GM19023 (cell line): ENCODE data around the gene TCF4.
A peak's percentile ranks its signal among the peaks of the same experiment; 100 is the strongest.

Source experiments
- ATAC-seq: cut with Tn5 transposase; IDR thresholded peaks from one replicate; pipeline ENCODE4 v1.9.1; 2021; ENCODE audit warnings: mild to moderate bottlenecking, moderate library complexity; ENCODE audit not compliant: unreplicated experiment

The TCF4 gene

DNA sequence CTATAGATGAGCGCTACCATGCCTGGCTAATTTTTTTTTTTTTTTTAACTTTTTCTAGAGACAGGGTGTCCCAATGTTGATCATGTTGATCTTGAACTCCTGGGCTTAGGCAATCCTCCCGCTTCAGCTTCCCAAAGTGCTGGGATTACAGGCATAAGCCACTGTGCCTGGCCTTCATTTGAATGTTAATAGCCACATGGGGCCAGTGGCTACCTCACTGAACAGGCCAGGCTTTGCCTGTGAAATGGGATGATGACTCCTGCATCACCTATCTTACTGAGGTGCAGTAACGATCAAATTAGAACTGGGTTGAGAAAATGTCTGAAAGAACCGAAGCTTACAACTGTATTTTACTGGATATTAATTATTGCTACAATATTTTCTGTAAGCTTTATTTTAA, 278.7 kb downstream of the TCF4 start:
- no peak for ATAC-seq

GRCh38 chr18:55307505-55307904, 280.5 kb downstream of the TCF4 start:
- peak; percentile 57 for ATAC-seq

GRCh38 chr18:55306359-55307024, 281.5 kb downstream of the TCF4 start:
- no peak for ATAC-seq

GRCh38 chr18:55302167-55302833, 285.7 kb downstream of the TCF4 start:
- no peak for ATAC-seq

GRCh38 chr18:55301824-55302166, 286.2 kb downstream of the TCF4 start:
- no peak for ATAC-seq

DNA sequence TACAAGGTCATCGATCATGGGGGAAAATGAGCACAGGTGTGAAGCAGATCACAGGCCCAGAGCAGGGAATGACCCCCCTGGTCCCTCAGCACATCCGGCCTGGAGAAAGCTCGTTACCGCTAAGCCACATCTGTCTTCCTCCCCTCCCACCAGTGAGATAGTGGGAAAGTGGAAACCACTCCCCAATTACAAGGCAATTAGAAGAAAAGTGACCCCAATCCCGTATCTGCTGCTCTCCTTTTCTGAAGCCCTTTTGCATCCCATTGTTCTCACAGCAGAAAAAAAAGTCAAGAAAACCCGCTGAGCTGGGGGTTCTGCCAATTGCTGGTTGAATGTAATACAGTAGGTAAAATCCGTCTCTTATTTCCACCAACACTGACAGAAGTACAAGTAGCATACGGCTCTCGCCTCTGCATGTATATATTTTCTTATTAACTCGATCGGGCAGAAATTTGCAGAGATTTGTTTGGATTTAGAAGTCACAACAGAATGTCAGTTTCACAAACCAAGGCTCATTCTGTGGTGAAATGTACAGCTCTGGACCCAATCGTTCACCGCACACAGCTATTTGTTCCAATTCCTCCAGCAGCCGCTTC, 287.0 kb downstream of the TCF4 start:
- no peak for ATAC-seq

DNA sequence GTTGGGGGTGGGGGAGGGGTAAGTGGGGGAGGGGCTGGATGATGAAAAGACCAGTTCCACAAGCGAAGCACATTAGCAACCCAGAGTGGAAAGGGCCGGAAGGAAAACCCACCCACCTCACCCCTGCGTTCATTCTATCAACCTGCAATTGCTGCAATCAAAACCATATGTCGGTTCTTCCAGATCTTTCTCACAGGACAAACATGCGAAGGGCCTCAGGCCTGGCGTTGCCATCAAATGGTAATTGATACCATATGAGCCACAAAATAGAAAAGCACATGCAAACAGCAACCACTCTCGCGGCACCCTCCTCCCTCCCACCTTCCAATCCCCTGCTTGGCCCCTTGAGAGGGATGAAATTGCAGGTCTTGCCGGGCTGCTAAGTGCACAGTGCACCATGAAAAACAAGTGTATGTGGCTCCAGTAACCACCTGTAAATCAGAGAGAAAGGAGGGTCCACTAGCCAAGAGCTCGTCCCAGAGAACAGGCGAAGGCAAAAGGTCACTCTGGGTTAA, 287.5 kb downstream of the TCF4 start:
- no peak for ATAC-seq

DNA sequence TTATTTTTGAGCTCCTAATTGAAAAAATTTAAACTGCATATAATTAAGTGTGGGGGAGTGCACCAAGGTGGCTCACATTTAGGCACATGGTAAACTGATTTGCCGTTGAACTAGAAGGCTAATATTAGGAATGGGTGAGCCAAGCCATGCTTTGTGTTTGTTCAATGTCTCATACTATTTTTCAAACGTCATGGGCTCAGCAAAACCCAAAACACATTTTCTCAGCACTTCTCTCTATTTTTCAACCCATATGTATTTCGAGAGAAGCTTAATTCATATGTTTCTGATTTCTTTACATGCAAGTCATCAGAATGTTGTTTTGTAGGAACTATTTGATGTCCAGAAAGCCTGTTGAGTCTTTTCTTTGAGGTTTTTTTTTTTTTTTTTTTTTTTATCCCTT, 291.2 kb downstream of the TCF4 start:
- no peak for ATAC-seq

- ATAC-seq: no peak
Observed at GRCh38 chr18:55296115-55296514, 291.9 kb downstream of the TCF4 start.

- ATAC-seq: no peak
Observed at GRCh38 chr18:55290898-55291297, 297.1 kb downstream of the TCF4 start.

DNA sequence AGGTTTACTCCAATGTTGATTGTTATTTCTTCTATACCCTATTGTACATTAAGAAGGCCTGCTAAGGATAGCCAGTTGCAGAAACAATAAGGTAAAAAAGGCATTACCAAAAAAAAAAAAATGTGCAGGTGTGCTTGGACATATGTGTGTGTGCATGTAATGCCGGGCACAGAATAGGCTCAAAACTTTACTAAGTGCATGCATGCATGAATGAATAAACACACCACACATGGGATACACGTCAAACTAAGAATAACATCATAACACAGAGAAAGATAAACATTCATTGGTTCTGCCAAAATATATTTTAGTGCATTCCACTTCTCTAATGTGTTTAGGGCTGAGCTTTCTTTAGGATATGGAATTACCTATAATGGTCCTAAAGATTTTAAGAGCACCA, 298.2 kb downstream of the TCF4 start:
- peak; percentile 51 for ATAC-seq

DNA sequence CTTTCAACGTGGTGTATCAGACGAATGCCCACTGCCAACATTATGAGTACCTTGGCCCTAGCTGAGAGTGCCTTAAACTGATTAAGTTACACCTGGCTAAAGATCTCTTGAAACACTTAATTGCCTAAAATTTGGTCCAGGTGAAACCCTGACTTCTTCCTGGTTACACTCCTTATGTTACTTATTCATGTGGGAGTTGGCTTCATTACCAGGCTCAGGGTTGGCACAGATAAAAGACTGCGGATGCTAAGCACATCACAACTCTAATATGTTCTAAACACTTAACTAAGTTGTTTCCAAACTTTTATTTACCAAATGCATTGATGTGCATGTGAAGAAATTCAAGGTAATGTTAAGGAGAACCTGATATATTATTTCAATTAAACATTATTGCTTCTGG, 298.9 kb downstream of the TCF4 start:
- ATAC-seq: no peak

GRCh38 chr18:55287935-55288868, 299.8 kb downstream of the TCF4 start:
- no peak for ATAC-seq

DNA sequence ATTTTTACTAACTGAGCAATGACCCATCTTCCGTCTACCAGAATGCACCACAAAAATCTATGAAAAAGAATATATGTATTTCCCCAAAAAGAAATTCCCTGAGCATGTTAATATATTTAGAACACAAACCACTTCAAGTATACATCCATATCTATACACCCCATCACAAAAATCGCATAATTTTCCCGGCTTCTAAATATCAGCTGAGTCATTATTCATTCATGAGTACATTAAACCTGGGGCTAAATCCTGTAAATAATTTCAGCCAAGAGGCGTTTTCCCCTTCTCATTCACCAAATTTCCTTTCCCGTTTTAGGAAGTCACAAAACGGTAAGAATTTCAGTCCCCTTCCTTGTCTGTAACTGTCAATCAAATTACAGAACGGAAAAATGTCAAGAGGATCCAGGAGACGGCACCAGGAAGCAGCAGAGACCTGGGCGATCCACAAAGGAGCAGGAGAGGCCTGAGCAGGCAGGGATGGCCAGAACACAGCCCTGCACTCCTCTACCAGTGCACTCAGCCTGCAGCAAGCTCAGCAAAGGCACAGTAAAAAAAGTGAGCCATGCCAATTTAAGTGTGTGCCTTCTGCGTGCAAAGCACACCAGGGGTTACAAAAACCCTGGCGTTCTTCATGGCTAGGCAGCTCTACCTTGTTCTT, 300.7 kb downstream of the TCF4 start:
- no peak for ATAC-seq

DNA sequence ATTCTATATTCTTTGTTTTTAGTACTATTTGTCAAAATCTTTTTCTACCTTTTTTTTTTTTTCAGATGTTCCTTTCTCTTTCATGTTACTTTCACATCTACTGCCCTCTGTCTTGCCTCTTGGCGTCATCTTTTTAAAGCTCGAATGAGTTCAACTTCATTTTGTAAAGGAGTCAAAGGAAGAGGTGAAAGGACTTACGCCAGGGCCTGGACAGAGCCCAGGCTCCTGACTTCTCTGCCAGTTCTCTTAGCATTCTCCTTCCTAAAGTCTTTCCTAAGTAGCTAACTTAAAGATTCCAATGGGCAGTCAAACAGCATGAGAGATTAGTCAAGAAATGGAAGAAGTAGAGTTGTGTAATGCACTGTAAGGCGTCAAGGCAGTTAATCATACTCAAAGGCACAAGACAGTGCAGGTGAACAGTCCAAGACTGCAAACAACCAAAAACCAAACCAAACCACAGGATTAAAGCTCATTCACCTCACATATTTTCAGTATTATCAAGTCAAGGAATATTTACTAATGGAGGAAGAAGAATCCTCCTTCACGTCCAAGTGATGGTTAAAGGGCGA, 301.7 kb downstream of the TCF4 start:
- no peak for ATAC-seq

- no peak for ATAC-seq
Observed at GRCh38 chr18:55284614-55285013, 303.4 kb downstream of the TCF4 start.

DNA sequence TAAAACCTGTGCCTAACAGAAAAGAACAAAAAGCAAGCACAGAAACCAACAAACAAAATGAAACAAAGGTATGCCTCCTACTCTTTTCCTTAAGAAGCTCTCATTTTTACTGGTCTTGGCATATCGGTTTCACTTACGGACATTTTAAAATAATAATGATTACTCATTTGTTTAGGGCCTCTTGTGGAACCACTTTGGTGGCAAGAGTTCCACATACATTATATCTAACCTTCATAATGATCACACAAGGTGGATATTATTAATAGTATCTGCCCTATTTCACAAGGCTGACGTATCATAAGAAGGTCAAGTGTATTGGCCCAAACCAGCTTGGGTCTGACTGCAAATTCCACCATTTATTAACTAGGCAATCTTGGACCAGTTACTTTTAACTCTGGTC, 304.7 kb downstream of the TCF4 start:
- no peak for ATAC-seq

- ATAC-seq: no peak
Observed at GRCh38 chr18:55280503-55280902, 307.5 kb downstream of the TCF4 start.

DNA sequence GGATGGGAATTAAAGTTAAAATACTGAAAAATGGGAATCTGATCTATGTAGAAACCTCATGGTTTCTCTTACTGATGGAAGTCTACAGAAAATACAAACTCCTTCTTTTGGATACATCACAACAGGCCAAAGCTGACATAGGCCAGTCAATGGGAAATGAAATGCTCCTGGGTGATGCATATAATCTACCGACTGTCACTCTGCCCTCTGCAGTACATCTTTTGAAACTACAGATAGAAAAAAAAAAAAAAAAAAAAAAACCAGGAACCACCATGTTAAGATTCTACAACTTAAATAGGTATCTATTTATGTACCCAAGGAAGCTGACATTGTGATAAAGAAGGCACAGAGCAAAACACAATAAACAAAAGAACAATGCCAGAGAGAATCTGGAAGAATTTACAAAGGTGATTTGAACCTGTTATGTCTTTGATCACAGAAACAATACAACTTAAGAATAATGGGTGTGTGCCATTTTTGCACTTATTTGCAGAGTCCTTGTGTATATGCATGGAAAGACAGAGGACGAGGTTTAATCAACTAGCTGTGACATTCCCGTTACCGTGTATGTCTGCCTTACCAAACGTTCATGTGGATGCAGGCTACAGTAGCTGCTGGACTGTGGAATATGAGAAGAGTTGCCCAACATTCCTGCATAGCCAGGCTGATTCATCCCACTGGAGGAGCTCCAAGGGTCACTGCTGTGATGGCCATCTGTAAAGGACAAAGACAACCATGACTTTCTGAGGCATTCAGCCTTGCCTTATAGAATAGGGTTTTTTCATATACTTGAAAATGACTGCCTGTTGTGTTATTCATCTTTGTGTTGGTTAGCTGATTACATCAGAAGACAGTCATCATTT, 312.7 kb downstream of the TCF4 start:
- no peak for ATAC-seq
